K562 treated with DMSO at 1 percent for 48 hours (cell line): ENCODE measurements around the gene XPOT. TPM values are rescaled to one million over a fixed set of nuclear protein-coding genes. Genes with fewer than 3 reads are reported as not detected.

Source experiments
- total RNA-seq: library from RNA; unstranded; fragments of 300-600 nt; gene quantifications from 2 replicates; pipeline ENCODE4 v1.2.3, GENCODE V29; 2022; ENCODE audit warnings: low replicate concordance; ENCODE audit errors: extremely low read depth

XPOT gene
- total RNA-seq, result not detected in 2 replicates

GRCh38 chr12:64403707-64404469, at the start of gene XPOT:
XPOT (plus strand) TSS chr12:64404392; CDS start chr12:64410036, 5,644 bp downstream.

GRCh38 chr12:64390275-64390851, 13.8 kb upstream of the XPOT start, which contains the start of gene C12orf56:
C12orf56 (minus strand) TSS chr12:64390758; CDS start chr12:64390565, 193 bp downstream.

GRCh38 chr12:64451687-64452558, 47.7 kb downstream of the XPOT start, which contains the start of gene TBK1:
TBK1 (plus strand) TSS chr12:64452120; CDS start chr12:64455871, 3,751 bp downstream.

Other genes with a start within 250 kb of the XPOT start
- gene KICS2, start 182.1 kb upstream of the XPOT start, total RNA-seq, result not detected in 2 replicates
- gene C12orf56, start 13.6 kb upstream of the XPOT start, total RNA-seq, result not detected in 2 replicates
- not detected in 2 replicates for gene TBK1, start 47.7 kb downstream of the XPOT start, total RNA-seq
- gene RASSF3, start 206.1 kb downstream of the XPOT start, total RNA-seq, result not detected in 2 replicates